ENCODE measurements around the gene ELP6.

GRCh38 chr3:47452453-47453215 is 60.9 kb downstream of the ELP6 start:
- TF ChIP-seq YY1 (IDR thresholded peaks at IDR 0.05; ENCODE audit: insufficient read depth, insufficient read length) = no peak
- no peak for TF ChIP-seq SUZ12 (IDR thresholded peaks at IDR 0.05; ENCODE audit: extremely low read depth, insufficient read depth, insufficient read length)

Data from NT2/D1 (cell line).